Measurements from ENCODE around the gene SAMD3.

DNA sequence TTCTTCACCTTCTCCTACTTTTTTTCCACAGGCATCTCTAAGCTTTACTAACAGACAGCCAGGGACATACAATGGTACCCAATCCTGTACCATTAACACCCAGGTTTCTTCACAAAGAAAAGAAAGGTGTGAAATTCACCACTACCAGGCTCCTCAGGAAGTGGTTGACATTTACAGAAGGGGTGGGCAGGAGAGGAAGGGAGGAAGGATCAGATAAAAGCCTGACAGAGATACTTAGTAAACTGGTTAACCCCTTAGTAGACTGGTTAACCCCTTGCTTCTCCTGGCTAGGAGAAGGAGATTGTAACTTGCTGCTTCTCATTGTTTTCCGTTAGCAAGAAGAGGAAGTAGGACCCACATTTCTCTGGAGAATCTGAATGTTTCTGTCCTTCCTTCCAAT lies 7.2 kb downstream of the SAMD3 start:
- no peak for TF ChIP-seq EZH2 (IDR thresholded peaks at IDR 0.05; ENCODE audit: borderline replicate concordance, low read depth, low read length, severe bottlenecking)
- TF ChIP-seq, protein P1, sequence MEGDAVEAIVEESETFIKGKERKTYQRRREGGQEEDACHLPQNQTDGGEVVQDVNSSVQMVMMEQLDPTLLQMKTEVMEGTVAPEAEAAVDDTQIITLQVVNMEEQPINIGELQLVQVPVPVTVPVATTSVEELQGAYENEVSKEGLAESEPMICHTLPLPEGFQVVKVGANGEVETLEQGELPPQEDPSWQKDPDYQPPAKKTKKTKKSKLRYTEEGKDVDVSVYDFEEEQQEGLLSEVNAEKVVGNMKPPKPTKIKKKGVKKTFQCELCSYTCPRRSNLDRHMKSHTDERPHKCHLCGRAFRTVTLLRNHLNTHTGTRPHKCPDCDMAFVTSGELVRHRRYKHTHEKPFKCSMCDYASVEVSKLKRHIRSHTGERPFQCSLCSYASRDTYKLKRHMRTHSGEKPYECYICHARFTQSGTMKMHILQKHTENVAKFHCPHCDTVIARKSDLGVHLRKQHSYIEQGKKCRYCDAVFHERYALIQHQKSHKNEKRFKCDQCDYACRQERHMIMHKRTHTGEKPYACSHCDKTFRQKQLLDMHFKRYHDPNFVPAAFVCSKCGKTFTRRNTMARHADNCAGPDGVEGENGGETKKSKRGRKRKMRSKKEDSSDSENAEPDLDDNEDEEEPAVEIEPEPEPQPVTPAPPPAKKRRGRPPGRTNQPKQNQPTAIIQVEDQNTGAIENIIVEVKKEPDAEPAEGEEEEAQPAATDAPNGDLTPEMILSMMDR (IDR thresholded peaks at IDR 0.05; ENCODE audit: borderline replicate concordance, extremely low read depth, low read length, poor library complexity, severe bottlenecking), result no peak

All from DND-41 (cell line).